ENCODE measurements around the gene MAP6.

The MAP6 gene

DNA sequence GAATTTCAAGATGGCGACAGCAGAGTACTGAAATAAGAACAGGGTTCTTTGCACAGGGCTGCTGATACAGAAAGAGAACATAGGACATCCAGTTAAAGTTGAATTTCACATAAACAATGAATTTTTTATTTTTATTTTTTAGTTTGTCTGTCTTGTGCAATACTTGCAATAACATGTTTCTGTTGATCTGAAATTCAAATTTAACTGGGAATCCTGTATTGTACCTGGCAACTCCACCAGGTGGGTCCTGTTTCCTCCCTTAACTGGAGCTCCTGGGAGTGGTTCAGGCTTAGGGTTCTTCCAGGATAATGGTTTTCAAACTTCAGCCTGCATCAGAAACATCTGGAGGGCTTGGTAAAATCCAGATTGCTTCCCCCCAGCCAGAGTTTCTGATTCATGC lies 121.7 kb downstream of the MAP6 start:
- DNase-seq = no peak

GRCh38 chr11:75543806-75544205 lies 125.0 kb downstream of the MAP6 start:
- DNase-seq = no peak

GRCh38 chr11:75542088-75542438 lies 126.8 kb downstream of the MAP6 start:
- no peak for DNase-seq

DNA sequence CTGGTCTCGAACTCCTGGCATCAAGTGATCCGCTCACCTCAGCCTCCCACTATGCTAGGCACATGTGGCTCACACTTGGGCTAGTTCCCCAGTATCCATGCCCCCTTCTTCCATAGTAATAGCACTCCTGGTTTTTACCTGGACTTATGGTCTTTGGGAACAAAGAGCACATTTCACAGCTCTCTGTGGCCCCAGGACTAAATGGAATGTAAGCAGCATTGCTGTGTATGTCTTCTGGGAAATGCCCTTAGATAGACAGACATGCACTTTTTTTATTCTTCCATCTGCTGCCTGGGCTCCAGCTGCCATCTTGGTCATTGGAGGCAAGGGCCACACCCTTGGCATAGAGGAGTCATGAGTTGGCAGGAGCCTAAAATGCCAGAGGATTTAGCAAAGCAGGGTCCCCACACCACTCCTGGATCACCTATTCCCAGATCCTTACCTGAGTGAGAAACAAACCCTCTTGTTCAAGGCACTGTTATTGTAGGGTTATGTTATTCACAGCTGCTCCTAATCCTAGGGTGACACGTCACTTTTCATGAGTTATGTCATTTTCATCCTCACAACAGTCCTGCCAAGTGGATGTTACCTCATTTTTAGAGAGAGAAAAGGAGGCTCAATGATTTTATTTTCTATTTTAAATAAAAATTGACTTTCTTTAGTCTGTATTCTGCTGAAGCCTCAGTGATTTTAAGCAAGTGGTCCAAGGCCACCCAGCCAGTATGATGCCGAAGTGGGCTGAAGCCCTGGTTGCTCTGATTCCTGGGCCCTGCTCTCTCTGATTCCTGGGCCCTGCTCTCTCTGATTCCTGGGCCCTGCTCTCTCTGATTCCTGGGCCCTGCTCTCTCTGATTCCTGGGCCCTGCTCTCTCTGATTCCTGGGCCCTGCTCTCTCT lies 127.4 kb downstream of the MAP6 start:
- no peak for DNase-seq

GRCh38 chr11:75539459-75540334 lies 129.1 kb downstream of the MAP6 start:
- DNase-seq = no peak

DNA sequence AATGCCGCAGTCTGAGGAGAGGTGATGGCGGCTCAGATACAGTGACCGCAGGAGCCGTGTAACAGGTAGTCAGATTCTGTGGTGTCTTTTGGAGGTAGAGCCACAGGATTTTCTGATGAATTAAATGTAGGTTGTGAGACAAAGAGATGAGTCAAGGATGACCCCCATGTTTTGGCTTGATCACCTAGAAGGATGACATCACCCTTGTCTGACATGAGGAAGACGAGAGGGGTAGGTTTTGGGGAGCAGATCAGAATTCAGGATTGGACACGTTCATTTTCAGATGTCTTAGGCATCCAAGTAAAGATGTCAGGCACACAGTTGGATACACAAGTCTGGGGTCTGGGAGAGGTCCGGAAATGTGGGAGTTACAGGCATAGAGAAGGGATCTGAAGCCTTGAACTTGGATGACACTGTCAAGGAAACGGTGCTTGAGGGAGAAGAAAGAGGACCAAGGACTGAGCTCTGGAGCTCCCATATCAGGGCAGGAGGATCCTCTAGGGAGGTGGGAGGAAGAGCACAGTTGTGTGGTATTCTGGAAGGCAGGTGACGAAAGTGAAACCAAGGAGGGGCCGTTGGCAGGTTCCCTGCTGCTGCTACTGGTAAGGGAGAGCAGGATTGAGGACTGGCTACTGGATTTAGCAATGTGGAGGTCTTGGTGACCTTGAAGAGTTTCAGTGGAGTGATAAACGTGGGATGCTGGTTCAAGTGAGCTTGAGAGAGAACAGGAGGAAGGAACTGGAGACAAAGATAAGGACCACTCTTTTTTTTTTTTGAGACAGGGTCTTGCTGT lies 130.5 kb downstream of the MAP6 start:
- no peak for DNase-seq

- no peak for DNase-seq
Observed at GRCh38 chr11:75537740-75538139, 131.1 kb downstream of the MAP6 start.

Data from NCI-H187 treated with DMSO at 0.1 percent for 48 hours (cell line).